NCI-H187 (cell line): Measurements from ENCODE around the gene NDUFS8.
"Not testable (repeated sequence)": the region's sequence is repeated elsewhere in the genome, so short reads cannot be mapped to it uniquely, and the experiment has no call there.

Experiments used
- DNase-seq, 2 experiments: peaks; one replicate each; lab custom pipeline; 2025; lab: John Stamatoyannopoulos, UW

The NDUFS8 gene

GRCh38 chr11:68030318-68031143 is at the start of gene NDUFS8:
Gene NDUFS8, plus strand, starts transcription at chr11:68030681. Its CDS starts 1,471 bp downstream, at chr11:68032152.
- peak; percentile 88 to 98 for DNase-seq

- DNase-seq: not testable (repeated sequence)
These were observed 49.3 kb upstream of the NDUFS8 start for GRCh38 chr11:67981226-67981625.

- not testable (repeated sequence) for DNase-seq
These were observed 48.1 kb upstream of the NDUFS8 start for GRCh38 chr11:67982255-67982857.

GRCh38 chr11:67983951-67984350 is 46.5 kb upstream of the NDUFS8 start:
- DNase-seq: no peak

GRCh38 chr11:67985302-67985701 is 45.2 kb upstream of the NDUFS8 start:
- not testable (repeated sequence) for DNase-seq

GRCh38 chr11:67990546-67991346 is 39.7 kb upstream of the NDUFS8 start:
- DNase-seq: not testable (repeated sequence)

- not testable (repeated sequence) for DNase-seq
These were observed 38.9 kb upstream of the NDUFS8 start for GRCh38 chr11:67991347-67992121.

GRCh38 chr11:67993821-67994220 is 36.7 kb upstream of the NDUFS8 start:
- DNase-seq: not testable (repeated sequence)

GRCh38 chr11:67994387-67994786 is 36.1 kb upstream of the NDUFS8 start:
- DNase-seq: not testable (repeated sequence)

- DNase-seq: not testable (repeated sequence)
These were observed 35.4 kb upstream of the NDUFS8 start for GRCh38 chr11:67995129-67995528.

- DNase-seq: not testable (repeated sequence)
These were observed 34.9 kb upstream of the NDUFS8 start for GRCh38 chr11:67995579-67995978.

- no peak for DNase-seq
These were observed 34.4 kb upstream of the NDUFS8 start for GRCh38 chr11:67996051-67996450.

GRCh38 chr11:67996622-67997474 is 33.6 kb upstream of the NDUFS8 start:
- no peak for DNase-seq

GRCh38 chr11:67997475-67997921 is 33.0 kb upstream of the NDUFS8 start:
- DNase-seq: no peak

- DNase-seq: no peak
These were observed 32.1 kb upstream of the NDUFS8 start for GRCh38 chr11:67998150-67999045.

GRCh38 chr11:67999201-67999629 is 31.3 kb upstream of the NDUFS8 start:
- no peak for DNase-seq

GRCh38 chr11:67999704-68000103 is 30.8 kb upstream of the NDUFS8 start:
- DNase-seq: no peak

GRCh38 chr11:68002575-68002937 is 27.9 kb upstream of the NDUFS8 start:
- no peak for DNase-seq
